ENCODE measurements around the gene COQ9. TPM values are rescaled to one million over a fixed set of nuclear protein-coding genes. Genes with fewer than 3 reads are reported as not detected.

COQ9 gene
- total RNA-seq, 1 experiment from 2014 or later = 32.9 TPM

DNA sequence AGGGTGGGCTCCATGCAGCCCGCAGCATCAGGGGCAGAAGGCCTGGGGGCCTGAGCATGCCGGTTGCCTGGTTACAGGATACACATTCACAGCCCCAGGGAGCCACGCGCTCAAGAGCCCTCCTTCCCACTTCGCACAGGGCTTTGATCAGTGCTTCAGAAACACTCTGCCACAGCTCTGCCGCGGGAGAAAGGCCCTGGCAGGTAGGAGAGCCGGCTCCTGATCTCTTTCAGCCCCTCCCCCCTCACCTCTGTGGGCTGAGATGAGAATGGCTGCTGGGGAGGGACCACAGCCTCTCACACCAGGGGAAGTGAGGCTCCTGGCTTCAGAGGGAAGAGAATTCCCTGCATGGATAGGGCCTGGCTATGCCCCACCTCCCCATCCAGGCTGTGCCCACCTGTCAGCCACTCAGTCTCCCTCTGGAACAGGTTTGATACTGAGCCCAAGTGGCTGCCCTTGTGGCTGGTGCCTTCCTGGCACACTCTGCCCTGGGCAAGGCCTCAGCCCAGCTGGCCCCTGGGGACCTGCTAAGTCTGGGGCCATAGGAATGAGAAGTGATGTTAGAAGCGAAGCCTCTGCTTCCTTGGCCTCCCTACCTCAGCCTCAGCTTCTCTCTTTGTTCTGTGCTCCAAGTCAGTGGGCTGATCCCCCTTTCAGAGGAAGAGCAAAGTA is 30.4 kb downstream of the COQ9 start:
- H3K9me3 ChIP-seq (ENCODE audit: control insufficient read depth, low read depth, low read length) = no peaks in the 10 kb centered on the region
- H3K56ac ChIP-seq (ENCODE audit: insufficient read length, low read depth, low read length) = no peak overlapping the region
- H2BK5ac ChIP-seq (ENCODE audit: insufficient read length, low read length) = no peak overlapping the region
- H3K23me2 ChIP-seq (ENCODE audit: insufficient read length, low read depth, low read length, poor library complexity, severe bottlenecking) = peaks cover 8% of the 10 kb centered on the region
- H4K91ac ChIP-seq (ENCODE audit: insufficient read length, low read depth, low read length) = no peak overlapping the region
- Mint-ChIP-seq H3K27ac (0 out of 7 replicates have a peak overlapping the region, but pooled peaks of 1 of the 3 experiments have one; percentile 40), H3K36me3 (ENCODE audit: insufficient read depth in 1 of 3, low read depth in 3 of 3) (peaks cover 0 to 8% (median 6%) of the 10 kb centered on the region in 3 experiments; a peak in 4 of 7 replicates), H3K4me3 (peak overlapping the region in 1 of 2 experiments; percentile 59; a peak in 1 of 5 replicates), H3K4me1 (peaks cover 27 to 54% of the 10 kb centered on the region in 2 experiments), H3K9me3 (no peaks in the 10 kb centered on the region), H3K27me3 (ENCODE audit: low read depth) (peaks cover 12% of the 10 kb centered on the region)
- peaks cover 7% of the 10 kb centered on the region; the same call in 1 of the 2 replicates for H3K4me1 ChIP-seq (ENCODE audit: insufficient read depth, low read length)
- no peak overlapping the region for H3K9ac ChIP-seq (ENCODE audit: extremely low read depth, insufficient read length, low read length)
- no CpG with 5 or more reads among the region's 9 CpGs for WGBS (ENCODE audit: extremely low coverage, insufficient read length, low lambda C conversion rate)
- no peak overlapping the region for H2AFZ ChIP-seq (ENCODE audit: low read length)
- H4K20me1 ChIP-seq (ENCODE audit: control insufficient read depth, insufficient read depth, insufficient read length) = no peaks in the 10 kb centered on the region
- no peaks in the 10 kb centered on the region for H3K27me3 ChIP-seq (ENCODE audit: insufficient read depth, low read length)
- H2BK20ac ChIP-seq (ENCODE audit: low read depth, low read length, poor library complexity, severe bottlenecking) = no peak overlapping the region
- H3K14ac ChIP-seq (ENCODE audit: insufficient read depth, low read length) = no peak overlapping the region
- no peak overlapping the region for H3K18ac ChIP-seq (ENCODE audit: insufficient read length, low read depth, low read length)
- TF ChIP-seq, protein P1, sequence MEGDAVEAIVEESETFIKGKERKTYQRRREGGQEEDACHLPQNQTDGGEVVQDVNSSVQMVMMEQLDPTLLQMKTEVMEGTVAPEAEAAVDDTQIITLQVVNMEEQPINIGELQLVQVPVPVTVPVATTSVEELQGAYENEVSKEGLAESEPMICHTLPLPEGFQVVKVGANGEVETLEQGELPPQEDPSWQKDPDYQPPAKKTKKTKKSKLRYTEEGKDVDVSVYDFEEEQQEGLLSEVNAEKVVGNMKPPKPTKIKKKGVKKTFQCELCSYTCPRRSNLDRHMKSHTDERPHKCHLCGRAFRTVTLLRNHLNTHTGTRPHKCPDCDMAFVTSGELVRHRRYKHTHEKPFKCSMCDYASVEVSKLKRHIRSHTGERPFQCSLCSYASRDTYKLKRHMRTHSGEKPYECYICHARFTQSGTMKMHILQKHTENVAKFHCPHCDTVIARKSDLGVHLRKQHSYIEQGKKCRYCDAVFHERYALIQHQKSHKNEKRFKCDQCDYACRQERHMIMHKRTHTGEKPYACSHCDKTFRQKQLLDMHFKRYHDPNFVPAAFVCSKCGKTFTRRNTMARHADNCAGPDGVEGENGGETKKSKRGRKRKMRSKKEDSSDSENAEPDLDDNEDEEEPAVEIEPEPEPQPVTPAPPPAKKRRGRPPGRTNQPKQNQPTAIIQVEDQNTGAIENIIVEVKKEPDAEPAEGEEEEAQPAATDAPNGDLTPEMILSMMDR (conservative IDR thresholded peaks at IDR 0.05) = no peak
- H2AK5ac ChIP-seq (ENCODE audit: insufficient read length, low read length) = no peak overlapping the region
- H3K79me2 ChIP-seq (ENCODE audit: insufficient read depth, low read length) = no peaks in the 10 kb centered on the region
- H2BK120ac ChIP-seq (ENCODE audit: low read depth, low read length, poor library complexity, severe bottlenecking) = no peak overlapping the region
- no peak overlapping the region for H3K4ac ChIP-seq (ENCODE audit: low read depth, low read length)
- no peak overlapping the region for H4K5ac ChIP-seq (ENCODE audit: insufficient read length, low read depth, low read length)
- no peak overlapping the region for H3K4me2 ChIP-seq (ENCODE audit: insufficient read depth, insufficient read length, low read length)
- no peak overlapping the region for H3K23ac ChIP-seq (ENCODE audit: insufficient read length, low read depth, low read length)
- no peak overlapping the region for H3K27ac ChIP-seq (ENCODE audit: insufficient read length, low read depth, low read length)
- H2BK15ac ChIP-seq (ENCODE audit: low read depth, low read length) = no peak overlapping the region
- no peak for DNase-seq
- no peak overlapping the region for H3T11ph ChIP-seq (ENCODE audit: low read length)
- no peak overlapping the region for H2BK12ac ChIP-seq (ENCODE audit: insufficient read length, low read depth, low read length)
- no peak overlapping the region for H4K8ac ChIP-seq (replicated peaks; ENCODE audit: insufficient read length, low read depth, low read length)
- H3K79me1 ChIP-seq (ENCODE audit: insufficient read depth, low read depth, low read length, poor library complexity, severe bottlenecking) = no peaks in the 10 kb centered on the region

Measured in H9 (cell line).